Nephron (organoid): ENCODE results near the gene MSL1.
A peak's percentile ranks its signal among the peaks of the same experiment; 100 is the strongest.

ENCODE experiments used
- H3K27ac Mint-ChIP-seq, 3 experiments: 2 replicates each; pipeline ENCODE4 v1.8.0; 2020; ENCODE audit warnings: mixed read lengths in 3 of 3, mild to moderate bottlenecking in 2 of 3, moderate library complexity in 1 of 3
- H3K27me3 Mint-ChIP-seq: 2 replicates; pipeline ENCODE4 v1.8.0; 2021; ENCODE audit warnings: low read depth, mild to moderate bottlenecking, moderate library complexity, mixed read lengths
- H3K36me3 Mint-ChIP-seq: 2 replicates; pipeline ENCODE4 v1.8.0; 2020; ENCODE audit warnings: low read depth, mixed read lengths
- H3K4me1 Mint-ChIP-seq: 2 replicates; pipeline ENCODE4 v1.8.0; 2020; ENCODE audit warnings: mixed read lengths
- H3K4me3 Mint-ChIP-seq, 3 experiments: 2 replicates each; pipeline ENCODE4 v1.8.0; 2020; ENCODE audit warnings: mild to moderate bottlenecking in 3 of 3, mixed read lengths in 3 of 3, moderate library complexity in 2 of 3
- H3K9me3 Mint-ChIP-seq: 2 replicates; pipeline ENCODE4 v1.8.0; 2020; ENCODE audit warnings: mixed read lengths
- TF ChIP-seq, protein P1 (sequence below), 3 experiments: fragments of 200-600 bp; sonication (generic); IDR thresholded peaks; one replicate each; pipeline ENCODE4 v1.5.0; 2021; ENCODE audit warnings: antibody characterized with exemption in 3 of 3; ENCODE audit not compliant: unreplicated experiment in 3 of 3

MSL1 gene

DNA sequence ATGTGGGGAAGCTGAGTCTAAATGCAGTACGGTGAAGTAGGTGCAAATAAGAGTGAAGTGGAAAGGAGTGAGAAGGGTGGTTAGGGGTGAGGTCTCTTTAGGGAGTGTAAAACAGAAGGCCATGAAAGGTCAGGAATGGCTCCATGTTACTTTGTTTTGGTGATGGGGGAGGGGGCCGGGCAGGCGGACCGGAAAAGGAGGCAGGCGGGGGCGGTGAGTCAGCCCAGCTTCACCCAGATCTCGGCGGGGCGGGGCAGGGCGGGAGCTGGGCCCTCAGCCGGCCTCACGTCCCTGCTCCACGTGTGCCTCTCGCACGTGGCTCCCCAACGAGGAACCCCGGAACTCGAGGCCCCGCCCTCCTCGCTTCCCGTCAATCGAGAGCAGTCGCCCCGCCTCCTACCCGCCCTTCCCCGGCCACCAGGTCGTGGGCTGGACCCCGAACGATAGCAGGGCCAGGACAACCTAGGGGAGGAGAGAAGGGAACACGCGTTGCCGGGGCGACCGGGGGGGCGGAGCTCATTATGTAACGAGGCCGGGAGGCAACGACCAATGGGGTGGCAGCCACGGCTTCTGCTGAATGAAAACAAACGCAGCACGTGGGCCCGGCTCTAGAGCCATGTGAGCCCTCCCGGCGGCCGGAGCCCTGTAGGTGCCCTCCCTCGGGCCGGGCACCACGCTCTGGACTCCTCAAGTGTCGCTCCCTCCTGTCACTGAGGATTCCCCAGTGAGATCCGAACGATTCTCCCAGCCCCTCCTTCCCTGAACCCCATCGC lies 22.7 kb upstream of the MSL1 start:
- Mint-ChIP-seq H3K9me3 (no peaks in the 10 kb centered on the region), H3K27ac (peak overlapping the region; percentile 68 to 97 (median 92)), H3K4me1 (peaks cover 67% of the 10 kb centered on the region), H3K36me3 (peaks cover 11% of the 10 kb centered on the region), H3K27me3 (no peaks in the 10 kb centered on the region), H3K4me3 (peak overlapping the region; percentile 78 to 84 (median 83))
- TF ChIP-seq, protein P1, sequence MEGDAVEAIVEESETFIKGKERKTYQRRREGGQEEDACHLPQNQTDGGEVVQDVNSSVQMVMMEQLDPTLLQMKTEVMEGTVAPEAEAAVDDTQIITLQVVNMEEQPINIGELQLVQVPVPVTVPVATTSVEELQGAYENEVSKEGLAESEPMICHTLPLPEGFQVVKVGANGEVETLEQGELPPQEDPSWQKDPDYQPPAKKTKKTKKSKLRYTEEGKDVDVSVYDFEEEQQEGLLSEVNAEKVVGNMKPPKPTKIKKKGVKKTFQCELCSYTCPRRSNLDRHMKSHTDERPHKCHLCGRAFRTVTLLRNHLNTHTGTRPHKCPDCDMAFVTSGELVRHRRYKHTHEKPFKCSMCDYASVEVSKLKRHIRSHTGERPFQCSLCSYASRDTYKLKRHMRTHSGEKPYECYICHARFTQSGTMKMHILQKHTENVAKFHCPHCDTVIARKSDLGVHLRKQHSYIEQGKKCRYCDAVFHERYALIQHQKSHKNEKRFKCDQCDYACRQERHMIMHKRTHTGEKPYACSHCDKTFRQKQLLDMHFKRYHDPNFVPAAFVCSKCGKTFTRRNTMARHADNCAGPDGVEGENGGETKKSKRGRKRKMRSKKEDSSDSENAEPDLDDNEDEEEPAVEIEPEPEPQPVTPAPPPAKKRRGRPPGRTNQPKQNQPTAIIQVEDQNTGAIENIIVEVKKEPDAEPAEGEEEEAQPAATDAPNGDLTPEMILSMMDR (IDR thresholded peaks at IDR 0.05; ENCODE audit: unreplicated experiment in 3 of 3) = no peak

DNA sequence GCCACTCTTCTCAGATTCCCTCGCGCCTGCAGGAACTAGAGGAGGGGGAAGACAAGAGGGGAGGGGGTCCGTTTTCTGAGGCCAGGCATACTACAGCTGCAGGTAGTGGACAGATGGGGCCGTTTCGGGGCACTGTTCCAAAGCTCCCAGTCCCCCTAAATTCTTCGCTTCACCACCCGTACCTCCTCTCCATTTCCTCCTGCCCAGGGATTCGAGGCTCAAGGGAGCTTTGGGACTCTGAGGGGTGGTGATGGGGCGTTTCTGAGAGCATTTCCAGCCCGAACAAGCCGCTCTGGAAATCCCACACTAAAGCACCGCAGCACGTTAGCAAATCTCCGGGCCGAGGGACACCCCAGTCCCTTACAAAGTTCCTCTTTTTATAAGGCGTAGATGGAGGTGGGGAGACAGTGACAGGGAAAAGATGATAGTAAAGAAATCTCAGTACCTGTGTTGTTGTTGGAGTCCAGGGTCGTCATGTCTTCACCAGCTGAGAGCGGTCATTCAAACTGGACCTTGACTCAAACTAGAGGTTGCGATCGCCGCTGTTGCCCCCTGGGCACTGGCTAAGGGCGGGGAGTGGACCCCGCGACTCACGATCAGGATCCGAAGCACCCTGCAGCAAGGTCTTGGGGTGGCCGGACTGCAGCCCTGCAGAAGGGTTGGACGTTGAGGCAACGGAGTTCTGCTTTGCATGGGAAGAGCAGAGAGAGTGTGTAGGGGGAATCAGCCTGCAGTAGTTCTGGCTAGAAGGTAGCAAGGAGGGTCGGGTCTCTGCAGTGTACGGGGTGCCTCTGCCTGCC lies 22.0 kb upstream of the MSL1 start:
- TF ChIP-seq, protein P1 (IDR thresholded peaks at IDR 0.05; ENCODE audit: unreplicated experiment in 3 of 3) = no peak
- Mint-ChIP-seq H3K36me3 (peaks cover 8% of the 10 kb centered on the region), H3K27ac (peak overlapping the region; percentile 68 to 97 (median 92)), H3K27me3 (no peaks in the 10 kb centered on the region), H3K4me3 (peak overlapping the region; percentile 78 to 84 (median 83)), H3K4me1 (peaks cover 72% of the 10 kb centered on the region), H3K9me3 (no peaks in the 10 kb centered on the region)

DNA sequence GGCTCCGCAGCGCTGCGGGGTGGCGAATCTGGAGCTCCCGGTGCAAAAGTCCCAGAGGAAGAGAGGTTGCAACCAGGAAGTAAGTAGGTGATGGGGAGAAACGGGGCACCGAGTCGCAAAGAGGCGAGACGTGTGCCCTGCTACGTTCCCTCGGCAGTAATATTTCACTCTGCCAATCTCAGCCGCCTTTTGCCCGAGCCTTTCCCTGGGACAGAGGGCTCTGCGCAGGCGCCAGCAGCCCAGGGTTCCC lies 21.4 kb upstream of the MSL1 start, which contains the start of gene NR1D1:
Gene NR1D1, minus strand, starts transcription at position 171 of the 250 bp plus-strand sequence. CDS start 495 bp downstream, outside the sequence.
- H3K4me1 Mint-ChIP-seq = peaks cover 78% of the 10 kb centered on the region

DNA sequence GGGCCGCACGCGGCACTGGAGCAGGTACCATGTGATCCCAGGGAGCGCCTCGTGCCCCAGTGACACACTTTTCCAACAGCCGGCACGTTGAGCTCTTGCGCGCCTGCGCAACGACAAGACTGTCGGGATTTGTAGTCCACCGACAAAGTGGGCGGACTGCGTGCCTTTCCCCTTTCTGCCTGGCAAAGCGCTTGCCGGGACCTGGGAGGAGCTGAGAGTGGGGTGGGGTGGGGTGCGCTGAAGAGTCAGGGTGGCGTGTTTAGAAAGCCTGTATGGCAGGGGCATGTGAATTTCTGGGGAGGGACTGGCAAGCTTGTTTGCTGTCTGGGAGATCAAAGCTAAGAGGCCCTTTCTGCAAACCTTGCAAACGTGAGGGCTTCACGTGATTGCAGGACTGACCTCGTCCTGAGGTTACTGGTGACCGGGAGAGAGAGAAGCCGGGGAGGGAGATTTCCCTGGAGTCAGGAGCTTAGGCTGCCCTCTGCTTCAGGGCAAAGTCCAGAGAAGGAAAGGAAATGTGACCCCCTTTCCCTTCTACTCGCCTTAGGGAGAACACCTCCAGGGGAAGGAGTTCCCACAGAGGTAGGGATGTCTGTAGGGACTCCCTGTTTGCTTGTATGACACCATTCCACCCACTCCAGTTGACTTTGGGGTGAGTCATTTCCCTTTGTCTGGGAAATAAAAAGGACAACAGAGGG lies 21.0 kb upstream of the MSL1 start:
- Mint-ChIP-seq H3K27ac (peak overlapping the region; percentile 89 to 97 (median 92)), H3K27me3 (no peaks in the 10 kb centered on the region), H3K4me3 (peak overlapping the region; percentile 78 to 84 (median 83)), H3K9me3 (no peaks in the 10 kb centered on the region), H3K36me3 (peaks cover 8% of the 10 kb centered on the region), H3K4me1 (peaks cover 82% of the 10 kb centered on the region)
- TF ChIP-seq, protein P1 (IDR thresholded peaks at IDR 0.05; ENCODE audit: unreplicated experiment in 3 of 3) = no peak

More for the DNA sequence above, 21.4 kb upstream of the MSL1 start, which contains the start of gene NR1D1:
- Mint-ChIP-seq H3K27me3 (no peaks in the 10 kb centered on the region), H3K36me3 (peaks cover 8% of the 10 kb centered on the region), H3K27ac (peak within 1 kb of the TSS; percentile 89 to 97 (median 92)), H3K9me3 (no peaks in the 10 kb centered on the region), H3K4me3 (peak within 1 kb of the TSS; percentile 78 to 84 (median 83))
- TF ChIP-seq, protein P1 (IDR thresholded peaks at IDR 0.05; ENCODE audit: unreplicated experiment in 3 of 3) = no peak

DNA sequence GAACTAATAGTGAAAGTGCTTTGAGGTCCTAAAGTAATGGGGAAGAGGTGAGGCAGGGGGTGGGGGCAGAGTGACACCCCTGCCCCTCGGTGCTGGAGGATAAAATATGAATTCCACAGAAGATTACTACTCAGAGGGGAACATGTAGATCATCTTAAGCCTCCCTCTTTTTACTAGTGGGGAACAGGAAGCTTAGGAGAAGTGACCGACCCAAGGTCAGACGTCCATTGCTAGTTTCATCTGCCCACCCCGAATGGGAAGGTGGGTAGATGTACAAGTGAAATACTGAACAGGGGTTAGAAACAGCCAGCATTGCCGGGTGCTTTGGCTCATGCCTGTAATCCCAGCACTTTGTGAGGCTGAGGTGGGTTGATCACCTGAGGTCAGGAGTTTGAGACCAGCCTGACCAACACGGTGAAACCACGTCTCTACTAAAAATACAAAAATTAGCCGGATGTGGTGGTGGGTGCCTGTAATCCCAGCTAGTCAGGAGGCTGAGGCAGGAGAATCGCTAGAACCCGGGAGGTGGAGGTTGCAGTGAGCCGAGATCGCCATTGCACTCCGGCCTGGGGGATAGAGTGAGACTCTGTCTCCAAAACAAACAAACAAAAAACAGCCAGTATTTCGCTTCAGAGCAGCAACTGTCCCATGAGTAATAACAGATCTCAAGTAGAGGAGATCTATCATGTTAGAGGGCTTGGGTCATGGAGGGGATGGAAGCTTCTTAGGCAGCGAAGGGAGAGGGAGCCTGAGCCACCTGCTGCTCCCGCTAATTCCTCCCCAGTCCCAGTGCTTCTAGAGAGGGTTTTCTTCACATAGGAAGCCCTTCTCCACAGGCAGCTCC lies 20.2 kb upstream of the MSL1 start:
- TF ChIP-seq, protein P1 (IDR thresholded peaks at IDR 0.05; ENCODE audit: unreplicated experiment in 3 of 3) = no peak
- Mint-ChIP-seq H3K27ac (peak overlapping the region; percentile 92 to 97 (median 93)), H3K27me3 (no peaks in the 10 kb centered on the region), H3K36me3 (peaks cover 3% of the 10 kb centered on the region), H3K9me3 (no peaks in the 10 kb centered on the region), H3K4me3 (peak overlapping the region; percentile 78 to 84 (median 83)), H3K4me1 (peaks cover 84% of the 10 kb centered on the region)
